Transverse colon (tissue), 4 donors: Measurements from ENCODE around the gene IPO7. TPM values are rescaled to one million over a fixed set of nuclear protein-coding genes. Genes with fewer than 3 reads are reported as not detected.
"Not testable (repeated sequence)": the region's sequence is repeated elsewhere in the genome, so short reads cannot be mapped to it uniquely, and the experiment has no call there.

Experiments used
- DNase-seq: peaks from one replicate; pipeline ENCODE4 v3.0.0-alpha.2; 2019
- H3K27ac ChIP-seq, 4 donors: fragments of 200-600 bp; sonication (generic); 2 replicates each; pipeline ENCODE4 v1.5.1; 2016 to 2018; ENCODE audit warnings: inconsistent platforms in 4 of 4
- H3K27me3 ChIP-seq: fragments of 200-600 bp; sonication (generic); 2 replicates; pipeline ENCODE4 v1.5.1; 2017; ENCODE audit warnings: inconsistent platforms
- H3K36me3 ChIP-seq, 4 donors: fragments of 200-600 bp; sonication (generic); 2 replicates each; pipeline ENCODE4 v1.5.1; 2017 to 2019; ENCODE audit warnings: inconsistent platforms in 4 of 4
- H3K4me1 ChIP-seq, 4 donors: fragments of 200-600 bp; sonication (generic); 2 replicates each; pipeline ENCODE4 v1.5.1; 2017 to 2020; ENCODE audit warnings: inconsistent platforms in 4 of 4
- H3K4me3 ChIP-seq, 4 donors: fragments of 200-600 bp; sonication (generic); 1 replicate in 1 of 4; 2 replicates in 3 of 4; pipeline versions ENCODE4 v1.5.1 to v1.6.1; 2017 to 2019; ENCODE audit warnings: inconsistent platforms in 4 of 4
- H3K9me3 ChIP-seq, 2 donors: fragments of 200-600 bp; sonication (generic); 2 replicates each; pipeline ENCODE4 v1.5.1; 2017 to 2019; ENCODE audit warnings: inconsistent platforms in 2 of 2
- CTCF ChIP-seq, 5 experiments: fragments of 200-600 bp in 3 of 5; fragments of 450-650 bp in 2 of 5; sonication (generic) in 3 of 5; IDR thresholded peaks; 1 replicate in 2 of 5; 2 replicates in 3 of 5; pipeline ENCODE4 v1.5.1; 2016 to 2017; ENCODE audit warnings: antibody characterized with exemption in 5 of 5, inconsistent platforms in 3 of 5, mild to moderate bottlenecking in 2 of 5, moderate library complexity in 1 of 5
- EP300 ChIP-seq: sonication (generic); formaldehyde crosslinking; IDR thresholded peaks from one replicate; pipeline ENCODE4 v1.6.1; 2017; ENCODE audit warnings: antibody characterized with exemption, low read depth
- POLR2A ChIP-seq: fragments of 450-650 bp; IDR thresholded peaks from one replicate; pipeline ENCODE4 v1.6.1; 2016; ENCODE audit warnings: antibody characterized with exemption, mild to moderate bottlenecking, moderate library complexity
- POLR2AphosphoS5 ChIP-seq, 3 donors: sonication (generic); formaldehyde crosslinking; IDR thresholded peaks; one replicate each; pipeline ENCODE4 v1.6.1; 2016; ENCODE audit warnings: antibody characterized with exemption in 3 of 3
- WGBS, 2 donors: methylation state at CpG; one replicate each; pipeline ENCODE4 v1.1.5; 2018; ENCODE audit warnings: low coverage in 1 of 2; 5-methylcytosine and 5-hydroxymethylcytosine counted together
- in situ Hi-C, 4 donors: fragments of 200-750 bp; cut with MboI; loops; one replicate each; pipeline versions ENCODE4 v1.15.0 to v1.15.1; 2017; ENCODE audit warnings: low sequenced_read_pairs in 3 of 4, low pct_ligation_motif_present in 1 of 4, low pct_unique_long_range_greater_than_20kb in 1 of 4
- intact Hi-C: fragments of 100-400 bp; cut with DNase I; formaldehyde crosslinking; loops from one replicate; pipeline ENCODE4 v1.15.1; 2023; ENCODE audit warnings: low total_unique reads
- total RNA-seq, 4 donors: library from RNA; depleted of rRNA; stranded (reverse); fragments of >200 nt; gene quantifications; one replicate each; pipeline ENCODE4 v1.1.0, GENCODE V29; 2016

Gene IPO7
- total RNA-seq, 4 donors from 2014 or later, result 20.9 to 64.5 (median 44.6) TPM

- no peak for DNase-seq
Measured at GRCh38 chr11:9351321-9351881, 33.1 kb upstream of the IPO7 start.

GRCh38 chr11:9357041-9357440 is 27.4 kb upstream of the IPO7 start:
- no peak for DNase-seq
- Histone ChIP-seq H3K27me3 (no peaks in the 10 kb centered on the region), H3K27ac (no peak overlapping the region), H3K4me3 (no peak overlapping the region), H3K36me3 (no peaks in the 10 kb centered on the region), H3K4me1 (no peaks in the 10 kb centered on the region), H3K9me3 (no peaks in the 10 kb centered on the region)
- no peak for TF ChIP-seq CTCF (IDR thresholded peaks at IDR 0.05)
- TF ChIP-seq EP300, result no peak
- TF ChIP-seq POLR2AphosphoS5 (IDR thresholded peaks at IDR 0.05), result no peak
- TF ChIP-seq POLR2A, result no peak
- intact Hi-C loops, result no loop called here
- WGBS, 2 donors, result 91 to 94% methylated on average over 4 of the region's 4 CpGs
- in situ Hi-C loops, result no loop called here

More at GRCh38 chr11:9351321-9351881, 33.1 kb upstream of the IPO7 start:
- WGBS, 2 donors, result 88% methylated on average over 6 of the region's 6 CpGs; no CpG with 5 or more reads in 1 of the 2 donors
- in situ Hi-C loops (no loop called here), intact Hi-C loops (no loop called here)
- no peaks in the 10 kb centered on the region for H3K9me3 ChIP-seq
- H3K36me3 ChIP-seq, result no peaks in the 10 kb centered on the region
- no peaks in the 10 kb centered on the region for H3K4me1 ChIP-seq
- H3K4me3 ChIP-seq, result no peak overlapping the region
- no peak for TF ChIP-seq POLR2A
- TF ChIP-seq POLR2AphosphoS5 (IDR thresholded peaks at IDR 0.05), result no peak
- no peak for TF ChIP-seq EP300
- no peak for TF ChIP-seq CTCF (IDR thresholded peaks at IDR 0.05)
- no peak overlapping the region for H3K27ac ChIP-seq
- no peaks in the 10 kb centered on the region for H3K27me3 ChIP-seq

- intact Hi-C loops, H3K36me3 ChIP-seq, H3K27me3 ChIP-seq, in situ Hi-C loops, H3K27ac ChIP-seq, H3K4me3 ChIP-seq, H3K9me3 ChIP-seq, DNase-seq: not testable (repeated sequence)
- 94% methylated on average over 9 to 13 of the region's 13 CpGs for WGBS, 2 donors
- peaks cover 0 to 18% (median 9%) of the 10 kb centered on the region in 4 donors for H3K4me1 ChIP-seq
Measured at GRCh38 chr11:9360862-9361622, 23.4 kb upstream of the IPO7 start.

GRCh38 chr11:9362393-9362863 is 22.0 kb upstream of the IPO7 start:
- in situ Hi-C loops, result no loop called here
- no peak overlapping the region for H3K4me3 ChIP-seq
- intact Hi-C loops, result no loop called here
- no peaks in the 10 kb centered on the region for H3K27me3 ChIP-seq
- no peaks in the 10 kb centered on the region for H3K36me3 ChIP-seq
- 82% methylated on average over 2 of the region's 2 CpGs for WGBS, 2 donors
- TF ChIP-seq POLR2A (no peak), CTCF (IDR thresholded peaks at IDR 0.05) (no peak), POLR2AphosphoS5 (IDR thresholded peaks at IDR 0.05) (no peak), EP300 (no peak)
- H3K4me1 ChIP-seq, result peaks cover 0 to 18% (median 9%) of the 10 kb centered on the region in 4 donors
- no peak for DNase-seq
- H3K9me3 ChIP-seq, result no peaks in the 10 kb centered on the region
- H3K27ac ChIP-seq, result peak overlapping the region in 3 of 4 donors; percentile 94 to 99 (median 98)
